ENCODE data around the gene AMOTL2. TPM values are rescaled to one million over a fixed set of nuclear protein-coding genes. Genes with fewer than 3 reads are reported as not detected.
A peak's percentile ranks its signal among the peaks of the same experiment; 100 is the strongest.

AMOTL2 gene
- polyA plus RNA-seq, 1 donor (not counting 4 experiments of a cell fraction or from before 2014, with no cell fraction given) = 39.8 TPM

DNA sequence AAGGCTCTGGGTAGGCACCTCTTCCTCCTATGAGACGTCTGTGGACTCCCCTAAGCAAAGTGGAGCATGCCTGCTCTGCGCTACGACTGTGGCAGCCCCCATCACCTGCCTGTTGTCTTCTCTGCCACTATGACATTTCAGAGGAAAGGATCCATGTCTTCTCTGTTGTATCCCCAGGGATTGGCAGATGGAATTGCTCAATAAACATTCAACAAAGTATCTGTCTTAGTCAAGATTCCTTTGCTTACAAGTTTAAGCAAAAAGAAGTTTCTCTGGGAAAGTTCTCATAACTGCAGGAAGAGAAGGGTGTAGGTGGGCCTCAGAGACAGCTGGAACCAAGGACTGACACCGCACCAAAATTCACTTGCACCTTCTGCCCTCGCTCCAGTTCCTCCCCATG lies 34.3 kb downstream of the AMOTL2 start:
- no peak overlapping the region for H3K4me2 ChIP-seq (ENCODE audit: control insufficient read depth, extremely low read depth, insufficient read depth, low read depth, low read length)
- peaks cover 22% of the 10 kb centered on the region for H3K4me1 ChIP-seq (ENCODE audit: control insufficient read depth, extremely low read depth, insufficient read depth, low read length)
- H3K27me3 ChIP-seq (ENCODE audit: control insufficient read depth, extremely low read depth, insufficient read depth, low read length) = no peaks in the 10 kb centered on the region
- H3K79me2 ChIP-seq (ENCODE audit: control insufficient read depth, insufficient read depth, low read length) = no peaks in the 10 kb centered on the region
- H4K20me1 ChIP-seq (ENCODE audit: control insufficient read depth, extremely low read depth, insufficient read depth, low read length) = no peaks in the 10 kb centered on the region
- H3K4me3 ChIP-seq (ENCODE audit: control insufficient read depth in 2 of 3, extremely low read depth in 1 of 3, insufficient read depth in 2 of 3, low read depth in 1 of 3, low read length in 3 of 3) = no peak overlapping the region
- no peak for DNase-seq (ENCODE audit: low read depth, low spot score)
- dilution Hi-C loops (cut with MboI; ENCODE audit: extremely low pct_ligation_motif_present, low sequenced_read_pairs) = no loop called here
- H3K27ac ChIP-seq (ENCODE audit: control insufficient read depth, insufficient read depth, low read length) = no peak overlapping the region
- no peaks in the 10 kb centered on the region for H3K36me3 ChIP-seq (ENCODE audit: control insufficient read depth in 2 of 2, extremely low read depth in 1 of 2, insufficient read depth in 2 of 2, low read length in 2 of 2)
- no peak for FAIRE-seq
- H3K9me3 ChIP-seq (ENCODE audit: control insufficient read depth, low read depth, low read length) = no peaks in the 10 kb centered on the region
- H3K9me1 ChIP-seq (ENCODE audit: control insufficient read depth, extremely low read depth, insufficient read depth, low read length) = no peaks in the 10 kb centered on the region
- no peak overlapping the region for H3K9ac ChIP-seq (ENCODE audit: control insufficient read depth, extremely low read depth, insufficient read depth, low read length)
- TF ChIP-seq EZH2 (IDR thresholded peaks at IDR 0.05; ENCODE audit: low read length) = no peak
- TF ChIP-seq, protein P1, sequence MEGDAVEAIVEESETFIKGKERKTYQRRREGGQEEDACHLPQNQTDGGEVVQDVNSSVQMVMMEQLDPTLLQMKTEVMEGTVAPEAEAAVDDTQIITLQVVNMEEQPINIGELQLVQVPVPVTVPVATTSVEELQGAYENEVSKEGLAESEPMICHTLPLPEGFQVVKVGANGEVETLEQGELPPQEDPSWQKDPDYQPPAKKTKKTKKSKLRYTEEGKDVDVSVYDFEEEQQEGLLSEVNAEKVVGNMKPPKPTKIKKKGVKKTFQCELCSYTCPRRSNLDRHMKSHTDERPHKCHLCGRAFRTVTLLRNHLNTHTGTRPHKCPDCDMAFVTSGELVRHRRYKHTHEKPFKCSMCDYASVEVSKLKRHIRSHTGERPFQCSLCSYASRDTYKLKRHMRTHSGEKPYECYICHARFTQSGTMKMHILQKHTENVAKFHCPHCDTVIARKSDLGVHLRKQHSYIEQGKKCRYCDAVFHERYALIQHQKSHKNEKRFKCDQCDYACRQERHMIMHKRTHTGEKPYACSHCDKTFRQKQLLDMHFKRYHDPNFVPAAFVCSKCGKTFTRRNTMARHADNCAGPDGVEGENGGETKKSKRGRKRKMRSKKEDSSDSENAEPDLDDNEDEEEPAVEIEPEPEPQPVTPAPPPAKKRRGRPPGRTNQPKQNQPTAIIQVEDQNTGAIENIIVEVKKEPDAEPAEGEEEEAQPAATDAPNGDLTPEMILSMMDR (optimal IDR thresholded peaks at IDR 0.05 in 1 of 3, IDR thresholded peaks at IDR 0.05 in 1 of 3, conservative IDR thresholded peaks at IDR 0.05 in 1 of 3; ENCODE audit: extremely low read depth in 1 of 3, insufficient read depth in 2 of 3, low read length in 3 of 3) = no peak
- no peak overlapping the region for H2AFZ ChIP-seq (ENCODE audit: control insufficient read depth, low read length)

DNA sequence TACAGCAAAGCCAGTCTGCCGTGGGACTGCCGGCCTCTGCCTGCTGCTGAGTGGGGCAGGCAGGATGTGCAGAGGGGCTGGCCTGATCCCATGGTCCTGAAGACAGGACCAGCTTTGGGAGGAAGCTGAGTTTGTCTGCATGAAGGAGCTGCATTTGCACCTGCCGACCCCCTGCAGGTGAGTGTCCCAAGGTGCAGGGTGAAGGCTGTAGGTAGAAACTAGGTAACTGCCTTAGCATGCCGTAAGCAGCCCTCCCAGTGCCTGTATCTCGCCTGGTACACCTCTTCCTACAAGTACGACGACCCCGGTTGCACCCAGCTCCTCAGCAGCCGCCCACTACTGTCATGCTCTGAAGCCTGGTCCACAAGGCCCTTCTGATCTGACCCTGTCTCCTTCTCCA lies 34.9 kb downstream of the AMOTL2 start:
- Histone ChIP-seq H2AFZ (ENCODE audit: control insufficient read depth, low read length) (no peak overlapping the region), H3K79me2 (ENCODE audit: control insufficient read depth, insufficient read depth, low read length) (no peaks in the 10 kb centered on the region), H3K27me3 (ENCODE audit: control insufficient read depth, extremely low read depth, insufficient read depth, low read length) (no peaks in the 10 kb centered on the region), H3K4me3 (ENCODE audit: control insufficient read depth in 2 of 3, extremely low read depth in 1 of 3, insufficient read depth in 2 of 3, low read depth in 1 of 3, low read length in 3 of 3) (no peak overlapping the region), H3K9me1 (ENCODE audit: control insufficient read depth, extremely low read depth, insufficient read depth, low read length) (no peaks in the 10 kb centered on the region), H3K4me2 (ENCODE audit: control insufficient read depth, extremely low read depth, insufficient read depth, low read depth, low read length) (no peak overlapping the region), H3K9me3 (ENCODE audit: control insufficient read depth, low read depth, low read length) (no peaks in the 10 kb centered on the region), H3K9ac (ENCODE audit: control insufficient read depth, extremely low read depth, insufficient read depth, low read length) (no peak overlapping the region), H3K36me3 (ENCODE audit: control insufficient read depth in 2 of 2, extremely low read depth in 1 of 2, insufficient read depth in 2 of 2, low read length in 2 of 2) (no peaks in the 10 kb centered on the region), H3K4me1 (ENCODE audit: control insufficient read depth, extremely low read depth, insufficient read depth, low read length) (peaks cover 28% of the 10 kb centered on the region), H3K27ac (ENCODE audit: control insufficient read depth, insufficient read depth, low read length) (no peak overlapping the region), H4K20me1 (ENCODE audit: control insufficient read depth, extremely low read depth, insufficient read depth, low read length) (no peaks in the 10 kb centered on the region)
- FAIRE-seq (no peak), DNase-seq (ENCODE audit: low read depth, low spot score) (no peak)
- no peak for TF ChIP-seq EZH2 (IDR thresholded peaks at IDR 0.05; ENCODE audit: low read length)
- TF ChIP-seq, protein P1 (optimal IDR thresholded peaks at IDR 0.05 in 1 of 3, IDR thresholded peaks at IDR 0.05 in 1 of 3, conservative IDR thresholded peaks at IDR 0.05 in 1 of 3; ENCODE audit: extremely low read depth in 1 of 3, insufficient read depth in 2 of 3, low read length in 3 of 3) = peak in 2 of 3 experiments; percentile 25 to 26
- dilution Hi-C loops (cut with MboI; ENCODE audit: extremely low pct_ligation_motif_present, low sequenced_read_pairs) = no loop called here

Data from keratinocyte (primary cell).